Ishikawa (cell line): ENCODE results near the gene PRDM16.

Source experiments
- CEBPB ChIP-seq: IDR thresholded peaks from 2 replicates; pipeline ENCODE4 v1.6.1; 2012
- EGR1 ChIP-seq: IDR thresholded peaks from 2 replicates; pipeline ENCODE4 v1.6.1; 2012
- EP300 ChIP-seq: IDR thresholded peaks from 2 replicates; pipeline ENCODE4 v1.6.1; 2012; ENCODE audit warnings: borderline replicate concordance
- NFIC ChIP-seq: IDR thresholded peaks from 2 replicates; pipeline ENCODE4 v1.6.1; 2012
- RAD21 ChIP-seq: IDR thresholded peaks from 2 replicates; pipeline ENCODE4 v1.6.1; 2012; ENCODE audit warnings: low read depth
- TAF1 ChIP-seq: IDR thresholded peaks from 2 replicates; pipeline ENCODE4 v1.6.1; 2012; ENCODE audit warnings: low read depth, mild to moderate bottlenecking
- TEAD4 ChIP-seq: IDR thresholded peaks from 2 replicates; pipeline ENCODE4 v1.6.1; 2012
- YY1 ChIP-seq: IDR thresholded peaks from 2 replicates; pipeline ENCODE4 v1.6.1; 2012; ENCODE audit warnings: low read depth
- TF ChIP-seq, protein P1 (sequence below): IDR thresholded peaks from 2 replicates; pipeline ENCODE4 v1.6.1; 2012
- TF ChIP-seq, protein P2 (sequence below): IDR thresholded peaks from 2 replicates; pipeline ENCODE4 v1.6.1; 2012; ENCODE audit warnings: low read depth, mild to moderate bottlenecking
- TF ChIP-seq, protein P3 (sequence below): IDR thresholded peaks from 2 replicates; pipeline ENCODE4 v1.6.1; 2012

DNA sequence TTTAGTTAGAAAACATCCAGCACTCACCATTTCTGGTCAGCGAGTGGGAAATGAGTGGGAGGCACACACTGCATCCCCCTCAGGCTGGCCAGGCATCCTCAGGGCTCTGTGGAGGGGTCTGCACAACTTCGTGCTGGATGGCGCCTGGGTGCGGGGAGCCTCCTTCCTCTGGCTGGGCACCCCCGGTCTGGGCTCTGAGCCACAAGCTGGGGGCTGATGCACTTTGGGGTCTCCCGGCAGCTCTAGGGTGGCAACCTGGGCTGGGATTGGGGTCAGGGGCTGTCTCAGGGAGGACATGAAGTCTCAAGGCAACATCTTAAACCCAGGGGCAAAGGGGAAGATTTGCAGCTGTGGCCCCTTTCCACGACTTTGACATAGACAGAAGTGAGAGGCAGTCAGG is 23.5 kb downstream of the PRDM16 start:
- TF ChIP-seq RAD21 (no peak), NFIC (no peak), CEBPB (no peak), EGR1 (no peak), TEAD4 (no peak), YY1 (no peak), EP300 (no peak), TAF1 (no peak)
- TF ChIP-seq, protein P1, sequence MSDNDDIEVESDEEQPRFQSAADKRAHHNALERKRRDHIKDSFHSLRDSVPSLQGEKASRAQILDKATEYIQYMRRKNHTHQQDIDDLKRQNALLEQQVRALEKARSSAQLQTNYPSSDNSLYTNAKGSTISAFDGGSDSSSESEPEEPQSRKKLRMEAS, result no peak
- TF ChIP-seq, protein P2, sequence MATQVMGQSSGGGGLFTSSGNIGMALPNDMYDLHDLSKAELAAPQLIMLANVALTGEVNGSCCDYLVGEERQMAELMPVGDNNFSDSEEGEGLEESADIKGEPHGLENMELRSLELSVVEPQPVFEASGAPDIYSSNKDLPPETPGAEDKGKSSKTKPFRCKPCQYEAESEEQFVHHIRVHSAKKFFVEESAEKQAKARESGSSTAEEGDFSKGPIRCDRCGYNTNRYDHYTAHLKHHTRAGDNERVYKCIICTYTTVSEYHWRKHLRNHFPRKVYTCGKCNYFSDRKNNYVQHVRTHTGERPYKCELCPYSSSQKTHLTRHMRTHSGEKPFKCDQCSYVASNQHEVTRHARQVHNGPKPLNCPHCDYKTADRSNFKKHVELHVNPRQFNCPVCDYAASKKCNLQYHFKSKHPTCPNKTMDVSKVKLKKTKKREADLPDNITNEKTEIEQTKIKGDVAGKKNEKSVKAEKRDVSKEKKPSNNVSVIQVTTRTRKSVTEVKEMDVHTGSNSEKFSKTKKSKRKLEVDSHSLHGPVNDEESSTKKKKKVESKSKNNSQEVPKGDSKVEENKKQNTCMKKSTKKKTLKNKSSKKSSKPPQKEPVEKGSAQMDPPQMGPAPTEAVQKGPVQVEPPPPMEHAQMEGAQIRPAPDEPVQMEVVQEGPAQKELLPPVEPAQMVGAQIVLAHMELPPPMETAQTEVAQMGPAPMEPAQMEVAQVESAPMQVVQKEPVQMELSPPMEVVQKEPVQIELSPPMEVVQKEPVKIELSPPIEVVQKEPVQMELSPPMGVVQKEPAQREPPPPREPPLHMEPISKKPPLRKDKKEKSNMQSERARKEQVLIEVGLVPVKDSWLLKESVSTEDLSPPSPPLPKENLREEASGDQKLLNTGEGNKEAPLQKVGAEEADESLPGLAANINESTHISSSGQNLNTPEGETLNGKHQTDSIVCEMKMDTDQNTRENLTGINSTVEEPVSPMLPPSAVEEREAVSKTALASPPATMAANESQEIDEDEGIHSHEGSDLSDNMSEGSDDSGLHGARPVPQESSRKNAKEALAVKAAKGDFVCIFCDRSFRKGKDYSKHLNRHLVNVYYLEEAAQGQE, result no peak
- TF ChIP-seq, protein P3, sequence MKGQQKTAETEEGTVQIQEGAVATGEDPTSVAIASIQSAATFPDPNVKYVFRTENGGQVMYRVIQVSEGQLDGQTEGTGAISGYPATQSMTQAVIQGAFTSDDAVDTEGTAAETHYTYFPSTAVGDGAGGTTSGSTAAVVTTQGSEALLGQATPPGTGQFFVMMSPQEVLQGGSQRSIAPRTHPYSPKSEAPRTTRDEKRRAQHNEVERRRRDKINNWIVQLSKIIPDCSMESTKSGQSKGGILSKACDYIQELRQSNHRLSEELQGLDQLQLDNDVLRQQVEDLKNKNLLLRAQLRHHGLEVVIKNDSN, result no peak
